ENCODE measurements around the gene GABRB1.

Gene GABRB1

DNA sequence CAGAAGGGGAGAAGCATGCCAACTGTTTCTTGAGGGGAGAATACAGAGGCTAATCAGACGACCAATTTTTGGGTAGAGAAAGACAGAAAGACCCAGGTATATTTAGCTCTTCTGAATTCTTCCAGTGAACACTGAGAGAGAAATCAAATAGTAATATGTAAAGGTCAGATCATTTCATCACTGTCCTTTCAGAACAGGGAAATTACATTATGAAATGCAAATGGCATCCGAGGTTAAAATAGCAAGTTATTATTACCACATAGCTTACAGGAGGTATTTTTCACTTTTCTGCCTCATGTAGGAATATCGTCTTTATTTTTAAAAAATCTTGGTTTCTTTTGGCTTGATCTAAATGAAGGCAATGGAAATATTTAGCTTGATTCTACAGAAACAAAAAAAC lies 18.0 kb downstream of the GABRB1 start:
- no peak for DNase-seq (ENCODE audit: low read depth)

DNA sequence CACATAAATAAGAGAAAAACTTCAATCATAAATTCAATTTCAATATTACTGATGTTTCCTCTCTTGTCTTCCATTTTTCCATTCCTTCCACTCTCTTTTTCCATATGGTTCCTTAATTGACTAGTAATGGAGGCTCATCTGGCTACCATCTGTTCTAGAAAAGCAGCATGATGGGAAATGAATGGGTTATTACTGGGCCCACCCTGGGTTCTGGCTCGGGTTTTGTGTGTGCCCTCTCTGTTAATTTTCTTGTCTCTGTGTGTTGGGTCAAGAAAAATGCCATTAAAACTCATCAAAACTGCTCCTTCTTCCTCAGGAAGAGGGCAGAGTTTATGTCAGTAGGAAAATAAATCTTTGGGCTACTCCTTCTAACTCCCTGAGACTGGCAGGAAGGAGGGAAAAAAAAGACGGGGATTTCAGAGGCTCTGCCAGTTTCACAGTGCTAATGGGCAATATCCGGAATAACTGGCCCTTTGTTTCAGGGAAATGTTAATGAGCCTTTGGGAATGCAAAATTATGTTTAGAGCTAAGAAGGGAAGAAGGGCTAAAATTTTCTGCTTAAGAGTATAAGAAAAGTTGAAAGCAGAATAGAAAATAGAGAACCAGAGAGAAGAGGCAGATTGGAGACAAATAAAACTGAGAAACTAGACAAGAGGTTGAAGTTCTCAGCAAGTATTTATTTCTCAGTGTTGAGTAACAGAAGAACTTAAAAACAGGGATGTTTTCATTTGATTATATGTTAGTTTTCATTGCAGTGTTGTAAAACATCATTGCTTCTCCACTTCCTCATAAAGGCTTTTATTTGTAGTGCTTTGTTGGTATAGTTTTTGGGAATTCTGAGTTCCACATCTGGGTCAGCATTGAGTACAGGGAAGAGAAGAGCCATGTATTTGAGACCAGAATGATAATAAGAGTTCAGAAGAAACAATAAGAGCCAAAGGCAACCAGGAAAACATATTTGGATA lies 19.7 kb downstream of the GABRB1 start:
- no peak for DNase-seq (ENCODE audit: low read depth)

DNA sequence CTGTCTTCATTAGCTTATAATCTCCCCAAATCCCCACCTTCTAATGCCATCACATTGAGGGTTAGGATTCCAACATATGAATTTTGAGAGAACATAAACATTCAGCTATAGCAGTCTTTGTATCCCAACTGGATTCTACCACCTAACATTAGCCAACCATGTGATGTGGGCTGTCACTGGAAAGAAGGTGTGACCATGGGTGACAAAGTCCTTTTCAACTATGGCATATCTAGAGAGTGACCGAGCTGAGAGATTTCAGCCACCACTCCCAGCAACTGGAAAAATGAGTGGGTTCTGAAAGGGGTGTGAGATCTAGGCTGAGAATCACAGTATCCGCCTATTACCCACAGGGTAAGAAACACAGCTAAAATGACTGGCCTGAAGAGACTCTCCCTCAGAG lies 22.1 kb downstream of the GABRB1 start:
- DNase-seq (ENCODE audit: low read depth), result no peak

DNA sequence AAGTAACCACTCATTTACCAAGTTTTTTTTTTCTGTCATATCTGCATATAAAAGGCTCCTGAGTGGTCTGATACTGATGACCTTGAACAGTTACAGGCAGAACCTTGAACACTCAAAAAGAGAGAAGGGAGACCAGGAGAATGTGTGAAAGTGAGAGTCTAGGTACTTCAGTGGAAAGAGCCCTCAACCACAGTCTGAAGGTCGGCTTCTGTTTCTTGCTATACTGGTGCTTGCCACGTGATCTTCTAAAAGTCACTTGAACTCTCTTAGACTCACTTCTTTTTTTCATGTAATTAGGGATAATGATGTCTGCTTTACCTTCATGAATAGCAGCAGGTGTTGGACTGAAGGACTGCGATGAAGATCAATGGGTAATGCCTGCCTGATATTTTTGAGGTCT lies 22.8 kb downstream of the GABRB1 start:
- no peak for DNase-seq (ENCODE audit: low read depth)

DNA sequence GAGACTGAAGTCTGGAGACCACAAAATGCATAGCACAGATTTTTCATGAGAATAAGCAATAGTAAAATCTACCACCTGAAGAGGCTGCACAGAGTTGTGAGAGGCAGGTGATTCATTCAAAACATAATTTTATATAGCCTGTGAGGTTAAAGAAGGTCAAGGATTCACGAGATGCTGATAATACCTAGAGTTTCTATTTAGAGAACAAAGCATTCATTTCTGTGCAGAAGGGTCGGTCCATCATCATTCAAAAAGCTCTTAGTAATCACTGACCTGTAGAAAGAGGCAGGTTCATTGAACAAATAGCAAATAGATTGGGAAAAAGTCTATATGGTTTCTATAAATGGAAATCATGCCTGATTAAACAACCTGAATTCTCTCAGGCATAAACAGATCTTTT lies 26.6 kb downstream of the GABRB1 start:
- no peak for DNase-seq (ENCODE audit: low read depth)

DNA sequence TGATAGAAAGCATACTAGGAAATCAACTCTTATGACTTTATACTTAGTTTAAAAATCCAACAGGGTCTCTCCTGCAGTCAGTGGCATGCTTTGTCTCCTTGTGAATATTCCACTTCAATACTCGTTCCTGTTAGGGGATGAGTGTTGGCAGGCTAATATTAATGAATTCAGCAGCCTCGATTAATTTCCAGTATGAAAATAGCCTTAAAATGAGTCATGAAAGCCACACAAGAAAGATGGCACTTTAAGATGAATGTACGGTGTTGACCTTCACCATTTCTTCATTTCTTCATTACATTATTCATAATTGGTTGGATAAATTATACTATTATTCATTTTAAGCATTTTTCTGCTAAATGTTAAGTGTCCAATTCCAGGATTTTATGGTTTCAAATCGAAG lies 29.2 kb downstream of the GABRB1 start:
- no peak for DNase-seq (ENCODE audit: low read depth)

DNA sequence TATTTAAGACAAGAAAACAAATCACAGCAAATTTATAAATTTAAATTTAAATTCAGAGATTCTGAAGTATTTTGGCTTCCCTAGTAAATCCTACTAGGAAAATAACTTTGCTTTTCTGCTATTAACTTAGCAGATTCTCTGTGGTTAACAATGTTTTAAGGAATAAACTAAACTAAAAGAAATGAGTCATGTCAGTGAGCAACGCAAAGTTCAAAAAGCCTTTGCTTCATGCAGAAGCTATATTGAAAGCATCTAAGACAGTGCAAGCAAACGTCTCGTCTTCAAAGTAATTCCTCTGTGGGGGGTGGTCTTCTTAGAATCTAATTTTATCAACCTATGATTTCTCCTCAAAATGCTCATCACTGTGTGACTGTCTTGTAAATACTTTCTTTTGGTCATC lies 30.1 kb downstream of the GABRB1 start:
- DNase-seq (ENCODE audit: low read depth), result no peak

DNA sequence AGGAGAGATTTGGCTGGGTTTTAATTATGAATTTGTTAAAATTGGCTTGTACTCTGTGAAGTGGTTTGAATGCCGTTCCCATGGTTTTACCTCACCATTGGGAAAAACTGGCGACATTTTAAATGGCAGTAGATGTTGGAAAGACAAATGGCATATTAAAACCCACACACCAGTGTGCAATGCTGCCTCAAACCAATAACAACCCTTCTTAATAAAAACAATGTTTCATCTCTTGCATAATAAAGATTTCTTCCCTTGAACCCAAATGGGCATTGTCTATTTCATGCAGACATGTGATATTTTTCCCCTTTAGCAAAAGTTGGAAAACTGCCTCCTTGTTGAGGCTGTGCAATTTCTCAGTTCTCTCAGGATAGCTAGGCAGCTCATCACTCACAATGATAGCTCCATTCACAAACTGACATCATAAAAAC lies 33.7 kb downstream of the GABRB1 start:
- DNase-seq (ENCODE audit: low read depth), result no peak

DNA sequence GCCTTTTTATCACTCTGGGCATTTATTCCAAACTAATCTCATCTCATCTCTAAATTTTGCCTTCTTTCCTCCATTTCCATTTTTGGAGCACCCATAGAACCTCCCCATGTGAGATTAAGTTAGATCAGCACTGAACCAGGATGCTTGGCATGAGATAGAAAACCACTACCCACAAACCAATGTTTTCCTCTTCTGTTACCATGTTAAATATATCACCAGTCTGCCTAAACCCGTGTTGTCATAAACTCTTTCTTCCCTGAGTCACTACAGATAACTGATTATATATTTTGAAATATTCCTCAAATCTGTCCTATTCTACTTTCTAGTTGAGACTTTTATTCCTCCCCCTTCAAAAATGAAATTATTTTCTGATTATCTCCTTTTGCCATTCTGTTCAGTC lies 37.6 kb downstream of the GABRB1 start:
- no peak for DNase-seq (ENCODE audit: low read depth)

DNA sequence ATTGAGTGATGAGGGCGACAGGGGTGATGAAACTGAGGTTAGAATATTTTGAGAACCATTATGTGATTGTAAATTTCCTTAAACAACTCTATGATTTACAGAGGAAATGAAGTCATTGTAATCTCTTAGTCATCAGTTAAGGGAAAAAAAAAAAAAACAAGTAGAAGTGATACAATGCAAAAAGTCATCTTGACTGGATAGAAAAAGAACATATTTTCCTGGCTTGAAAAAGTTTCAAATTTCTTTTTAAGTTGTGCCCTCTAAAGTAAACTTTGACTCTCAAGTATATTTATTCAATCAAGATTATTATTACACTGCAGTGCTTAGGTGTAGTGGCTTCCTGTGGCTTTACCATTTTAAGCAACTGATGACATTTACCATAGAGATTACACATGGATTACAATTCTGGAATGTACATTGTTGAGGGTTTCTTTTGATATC lies 40.6 kb downstream of the GABRB1 start:
- no peak for DNase-seq (ENCODE audit: low read depth)

DNA sequence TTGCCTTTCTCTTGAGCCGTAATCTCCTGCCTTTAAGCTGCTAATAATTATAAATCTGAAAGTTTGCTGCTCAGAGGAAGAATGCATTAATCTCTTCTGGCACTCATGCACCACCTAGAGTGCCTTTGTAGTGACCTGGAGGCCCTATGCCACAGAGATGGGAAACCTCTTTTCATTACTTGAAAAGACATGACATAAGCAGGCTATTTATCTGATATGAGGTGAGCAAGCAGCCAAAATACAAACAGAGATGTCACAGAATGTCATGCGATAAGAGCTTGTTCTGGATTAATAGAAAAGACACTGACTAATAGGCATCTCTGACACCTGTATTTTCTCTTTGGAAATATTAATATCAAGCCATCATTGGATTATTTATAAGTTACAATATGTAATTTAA lies 42.3 kb downstream of the GABRB1 start:
- DNase-seq (ENCODE audit: low read depth), result no peak

DNA sequence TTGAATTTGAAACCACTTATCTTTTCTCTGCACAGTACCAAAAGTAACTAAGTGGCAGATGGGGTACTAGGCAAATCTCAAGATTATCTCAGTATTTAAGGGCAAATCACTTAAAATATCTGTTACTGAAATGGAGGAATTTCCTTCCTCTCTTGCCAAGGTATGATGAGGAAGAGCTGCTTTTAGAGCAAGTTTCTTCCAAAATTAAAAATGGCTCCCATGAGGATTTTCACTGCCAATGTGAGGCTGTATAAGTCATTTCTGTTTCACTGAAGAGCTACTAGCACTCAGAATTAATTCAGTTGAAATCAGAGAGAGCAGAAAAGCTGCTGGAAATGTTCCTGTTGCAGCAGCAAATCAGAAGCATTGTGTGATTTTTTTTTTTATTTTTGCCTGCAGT lies 43.4 kb downstream of the GABRB1 start:
- DNase-seq (ENCODE audit: low read depth), result no peak

DNA sequence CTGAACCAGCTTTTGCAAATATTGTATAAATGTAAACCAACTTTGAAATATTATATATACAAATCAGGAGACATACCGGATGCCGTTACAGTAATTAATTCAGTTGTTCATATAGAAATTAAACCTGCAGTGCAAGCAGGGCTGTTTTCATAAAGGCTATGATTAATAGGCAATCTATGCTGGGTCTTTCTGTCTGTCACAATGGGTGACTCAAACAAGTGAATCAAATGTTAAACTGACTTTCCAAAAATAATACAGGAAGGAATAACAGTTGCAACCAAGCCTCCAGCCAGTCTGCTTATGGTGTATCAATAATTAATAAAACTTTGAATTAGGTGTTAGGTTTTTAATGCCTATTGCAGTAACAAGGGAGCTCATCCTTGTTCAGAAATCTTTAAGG lies 43.9 kb downstream of the GABRB1 start:
- no peak for DNase-seq (ENCODE audit: low read depth)

DNA sequence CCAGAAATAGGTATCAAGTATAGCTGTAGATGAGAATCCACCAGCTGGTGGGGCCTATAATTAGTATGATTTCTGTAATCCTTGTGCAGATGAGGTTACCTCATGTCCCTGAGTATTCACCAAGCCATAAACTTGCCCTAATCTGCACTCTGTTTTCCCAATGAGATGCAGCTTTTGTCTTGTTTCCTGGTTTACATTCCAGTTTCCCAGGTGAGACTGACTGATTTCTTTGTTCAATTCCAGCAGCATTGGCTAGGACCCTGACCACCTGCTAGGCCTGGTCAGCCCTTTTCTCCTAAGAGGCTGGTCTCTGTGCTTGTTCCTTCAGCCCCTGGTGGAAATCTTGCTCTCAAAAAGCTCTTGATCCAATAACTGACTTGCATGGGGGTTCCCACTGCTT lies 44.6 kb downstream of the GABRB1 start:
- DNase-seq (ENCODE audit: low read depth), result no peak

DNA sequence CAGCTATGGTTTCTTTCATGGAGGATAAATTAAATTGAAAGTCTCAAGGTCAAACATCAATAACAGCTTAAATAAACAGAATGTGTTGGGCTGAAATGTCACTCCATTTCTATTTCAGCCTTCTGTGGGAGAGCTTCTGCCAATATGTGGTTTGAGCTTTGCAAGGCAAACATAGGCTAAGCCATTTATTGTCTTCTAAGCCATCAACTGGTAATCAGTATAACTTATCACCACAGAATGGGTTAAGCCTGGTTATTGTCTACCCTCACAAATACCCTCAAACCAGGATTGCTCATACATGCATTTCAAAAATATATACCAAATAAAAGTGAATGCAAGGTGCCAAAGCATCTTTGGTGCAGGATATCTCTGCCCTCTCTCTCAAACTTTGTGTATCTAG lies 52.7 kb downstream of the GABRB1 start:
- DNase-seq (ENCODE audit: low read depth), result no peak

DNA sequence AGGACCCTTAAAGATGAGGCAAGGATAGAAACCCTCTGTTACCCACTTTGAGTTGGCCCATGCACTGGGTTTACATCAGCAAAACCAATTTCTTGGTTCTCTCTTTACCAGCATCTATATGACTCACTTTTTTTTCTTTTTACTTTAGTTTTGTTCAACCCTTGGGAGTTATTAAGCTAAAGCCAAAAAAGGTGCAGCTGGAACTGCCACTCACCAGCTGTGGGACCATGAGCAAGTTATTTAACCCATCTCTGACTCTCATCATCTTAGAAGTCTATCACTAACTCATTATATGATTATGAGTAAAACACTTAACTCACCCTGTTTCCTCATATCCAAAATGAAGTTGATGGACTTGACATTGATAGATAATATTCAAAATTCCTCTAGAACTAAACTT lies 53.4 kb downstream of the GABRB1 start:
- DNase-seq (ENCODE audit: low read depth), result no peak

DNA sequence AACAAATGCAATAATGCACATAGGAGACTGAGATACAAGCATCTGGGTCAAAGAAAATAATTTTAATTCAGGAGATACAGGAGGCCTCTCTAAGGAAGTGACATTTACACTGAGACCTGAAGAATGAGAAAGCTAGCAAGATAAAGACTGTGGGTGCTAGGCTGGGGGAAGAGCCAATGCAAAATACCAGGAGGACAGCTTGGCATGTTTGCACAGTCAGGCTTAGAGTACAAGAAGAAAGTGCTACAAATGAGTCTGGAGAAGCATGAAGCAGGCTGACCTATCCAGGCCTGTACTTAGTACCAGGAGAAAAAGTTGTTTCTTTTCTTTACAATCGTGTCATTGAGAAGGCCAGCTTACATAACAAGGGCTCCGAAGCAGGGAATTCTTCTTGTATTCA lies 56.9 kb downstream of the GABRB1 start:
- no peak for DNase-seq (ENCODE audit: low read depth)

DNA sequence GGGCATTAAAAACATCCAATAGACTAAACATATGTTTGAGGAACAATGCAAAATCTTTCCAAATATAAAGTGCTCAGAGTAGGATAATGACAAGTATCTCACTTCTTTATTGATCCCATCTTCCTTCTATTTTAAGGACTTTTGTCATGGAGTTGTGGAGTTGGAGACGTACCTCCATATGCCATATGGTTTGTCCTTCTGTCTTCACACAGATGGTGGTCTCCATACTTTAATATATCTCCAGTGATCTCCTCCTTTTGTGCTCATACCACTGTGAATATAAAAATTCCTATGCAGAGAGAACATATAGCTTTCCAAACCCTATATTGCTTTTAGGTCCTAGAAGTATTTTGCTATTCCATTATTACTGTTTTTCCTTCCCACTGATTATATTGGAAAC lies 64.5 kb downstream of the GABRB1 start:
- DNase-seq (ENCODE audit: low read depth), result no peak

DNA sequence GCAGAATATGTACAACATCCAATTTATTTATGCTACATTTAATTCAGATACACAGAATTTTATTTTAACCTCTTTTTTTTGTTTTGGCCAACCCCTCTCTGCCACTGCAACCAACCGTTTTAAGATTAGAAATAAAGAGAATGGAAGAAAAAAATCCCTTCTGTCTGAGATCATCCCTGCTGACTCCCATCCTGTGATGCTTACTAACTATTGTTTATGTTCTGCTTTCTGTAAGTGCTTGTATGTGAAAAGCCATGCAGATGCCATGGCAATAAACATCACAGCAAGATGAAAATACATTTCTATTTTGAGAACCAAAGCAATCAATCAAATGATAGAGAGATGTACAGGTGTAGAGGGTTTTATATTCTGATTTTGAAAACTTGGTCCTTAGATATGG lies 70.1 kb downstream of the GABRB1 start:
- no peak for DNase-seq (ENCODE audit: low read depth)

DNA sequence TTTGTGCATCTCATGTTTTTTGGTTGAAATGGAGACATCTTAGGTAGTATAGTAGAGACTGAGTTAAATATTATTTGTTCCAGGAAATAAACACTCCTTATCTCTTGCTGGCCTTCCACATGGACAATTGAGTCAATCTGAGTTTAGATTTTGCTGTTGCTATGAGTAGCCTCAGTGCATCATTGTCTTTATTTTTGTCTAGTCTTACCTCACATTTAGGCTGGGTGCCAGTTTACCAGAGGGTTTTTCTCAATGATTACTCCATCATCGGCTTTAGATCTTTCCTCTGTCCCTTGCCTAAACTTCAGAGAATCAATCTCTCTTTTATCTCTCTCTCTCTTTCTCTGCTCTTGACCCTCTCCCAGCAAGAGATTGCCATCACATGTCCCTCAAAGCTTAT lies 73.6 kb downstream of the GABRB1 start:
- no peak for DNase-seq (ENCODE audit: low read depth)

DNA sequence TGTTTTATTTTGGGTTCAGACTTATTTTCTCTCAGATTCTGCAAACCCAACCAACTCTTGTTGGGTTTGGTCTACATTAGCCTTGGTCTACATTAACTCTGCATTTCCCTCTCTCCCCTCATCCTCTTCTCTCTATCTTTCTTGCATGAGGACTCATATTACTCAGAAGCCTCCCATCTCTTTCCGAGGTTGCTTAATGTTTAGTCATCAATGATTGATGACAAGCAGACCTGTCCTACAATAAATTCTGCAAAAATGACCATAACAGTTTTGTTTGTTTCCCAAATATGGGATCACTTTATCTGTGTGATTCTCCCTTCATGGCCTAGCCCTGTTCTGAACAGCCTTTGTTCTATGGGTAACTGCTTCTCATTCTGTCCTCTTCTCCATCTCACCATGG lies 75.2 kb downstream of the GABRB1 start:
- no peak for DNase-seq (ENCODE audit: low read depth)

DNA sequence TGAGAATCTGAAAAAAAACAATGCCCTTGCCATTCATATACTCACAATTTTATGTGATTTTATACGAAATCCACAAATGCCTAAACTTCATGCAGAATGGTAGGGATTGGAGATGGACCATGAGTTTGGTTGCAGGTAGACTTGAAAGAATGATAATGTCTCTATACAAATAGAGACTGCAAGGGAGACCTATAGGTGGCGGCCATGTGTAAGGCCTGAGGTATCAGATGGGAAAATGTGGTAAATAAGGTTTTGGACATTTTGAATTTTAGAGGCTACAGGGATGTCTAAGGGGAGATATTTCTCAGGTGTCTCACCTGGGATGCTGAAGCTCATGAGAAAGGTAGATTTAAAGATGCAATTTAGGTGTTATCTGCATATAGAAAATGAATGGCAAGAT lies 78.0 kb downstream of the GABRB1 start:
- no peak for DNase-seq (ENCODE audit: low read depth)

DNA sequence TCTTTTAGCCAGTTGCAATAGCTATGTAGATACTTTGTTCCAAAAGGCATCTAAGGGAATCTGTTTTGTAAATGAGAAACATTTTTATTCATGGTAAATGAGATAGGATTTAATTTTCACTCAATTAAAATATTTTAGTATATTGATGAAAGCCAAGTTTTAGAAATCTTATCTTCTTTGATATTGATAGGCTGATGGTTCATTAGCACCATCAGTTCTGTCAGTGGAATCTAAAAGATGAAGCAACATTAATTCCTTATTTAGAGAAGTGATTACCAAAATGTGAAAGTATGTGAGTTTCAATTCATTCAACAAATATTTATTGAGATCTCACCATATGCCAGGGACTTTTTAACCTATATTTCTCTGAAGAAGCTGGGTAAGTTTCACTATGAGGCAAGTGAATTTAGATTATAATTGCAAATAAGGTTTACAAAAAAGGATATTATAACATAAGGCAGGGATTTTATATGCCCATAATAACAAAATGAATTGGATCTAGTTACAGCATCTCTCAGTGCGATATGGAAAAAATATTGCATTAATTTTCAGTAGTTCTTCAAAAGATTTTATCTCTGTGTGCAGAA lies 79.3 kb downstream of the GABRB1 start:
- no peak for DNase-seq (ENCODE audit: low read depth)

Measured in stimulated activated CD8-positive, alpha-beta memory T cell treated with anti-CD3 and anti-CD28 coated beads, Interleukin-15, amount 100 ng/mL, for 24 hours (primary cell).